GM19328 (cell line): ENCODE measurements around the gene NUTM2A.
"Not testable (repeated sequence)": the region's sequence is repeated elsewhere in the genome, so short reads cannot be mapped to it uniquely, and the experiment has no call there.

Experiments used
- ATAC-seq: cut with Tn5 transposase; IDR thresholded peaks from one replicate; pipeline ENCODE4 v1.9.1; 2021; ENCODE audit warnings: mild to moderate bottlenecking, moderate library complexity; ENCODE audit not compliant: unreplicated experiment

Gene NUTM2A, protein sequence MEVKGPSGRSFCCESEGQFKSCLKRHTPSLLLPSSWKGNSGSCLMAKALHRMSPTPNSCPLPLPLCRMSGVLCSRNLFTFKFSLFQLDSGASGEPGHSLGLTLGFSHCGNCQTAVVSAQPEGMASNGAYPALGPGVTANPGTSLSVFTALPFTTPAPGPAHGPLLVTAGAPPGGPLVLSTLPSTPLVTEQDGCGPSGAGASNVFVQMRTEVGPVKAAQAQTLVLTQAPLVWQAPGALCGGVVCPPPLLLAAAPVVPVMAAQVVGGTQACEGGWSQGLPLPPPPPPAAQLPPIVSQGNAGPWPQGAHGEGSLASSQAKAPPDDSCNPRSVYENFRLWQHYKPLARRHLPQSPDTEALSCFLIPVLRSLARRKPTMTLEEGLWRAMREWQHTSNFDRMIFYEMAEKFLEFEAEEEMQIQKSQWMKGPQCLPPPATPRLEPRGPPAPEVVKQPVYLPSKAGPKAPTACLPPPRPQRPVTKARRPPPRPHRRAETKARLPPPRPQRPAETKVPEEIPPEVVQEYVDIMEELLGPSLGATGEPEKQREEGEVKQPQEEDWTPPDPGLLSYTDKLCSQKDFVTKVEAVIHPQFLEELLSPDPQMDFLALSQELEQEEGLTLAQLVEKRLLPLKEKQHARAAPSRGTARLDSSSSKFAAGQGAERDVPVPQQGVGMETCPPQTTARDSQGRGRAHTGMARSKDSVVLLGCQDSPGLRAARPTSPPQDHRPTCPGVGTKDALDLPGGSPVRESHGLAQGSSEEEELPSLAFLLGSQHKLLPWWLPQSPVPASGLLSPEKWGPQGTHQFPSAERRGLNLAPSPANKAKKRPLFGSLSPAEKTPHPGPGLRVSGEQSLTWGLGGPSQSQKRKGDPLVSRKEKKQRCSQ

DNA sequence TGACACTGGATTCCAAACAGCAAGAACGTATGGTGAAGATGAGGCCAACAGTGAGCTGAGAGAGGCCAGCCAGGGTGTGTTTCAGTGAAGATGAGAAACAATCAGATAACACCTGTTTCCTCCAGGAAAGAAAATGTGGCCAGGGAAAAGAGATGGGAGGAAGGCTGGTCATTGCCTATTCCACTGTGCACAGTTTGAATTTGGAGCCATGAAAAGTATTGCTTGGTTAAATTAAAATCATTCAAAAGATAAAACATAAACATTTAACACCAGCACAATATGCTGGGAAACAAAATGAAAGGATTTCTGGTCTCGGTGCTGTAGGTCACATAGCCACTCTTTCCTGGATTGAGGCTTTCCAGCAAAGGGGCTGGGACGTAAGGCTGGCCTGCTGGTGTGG, at the start of gene NUTM2A:
Gene NUTM2A, plus strand, starts transcription at position 301 of the 400 bp plus-strand sequence. CDS start 383 bp downstream, outside the sequence.
- not testable (repeated sequence) for ATAC-seq

DNA sequence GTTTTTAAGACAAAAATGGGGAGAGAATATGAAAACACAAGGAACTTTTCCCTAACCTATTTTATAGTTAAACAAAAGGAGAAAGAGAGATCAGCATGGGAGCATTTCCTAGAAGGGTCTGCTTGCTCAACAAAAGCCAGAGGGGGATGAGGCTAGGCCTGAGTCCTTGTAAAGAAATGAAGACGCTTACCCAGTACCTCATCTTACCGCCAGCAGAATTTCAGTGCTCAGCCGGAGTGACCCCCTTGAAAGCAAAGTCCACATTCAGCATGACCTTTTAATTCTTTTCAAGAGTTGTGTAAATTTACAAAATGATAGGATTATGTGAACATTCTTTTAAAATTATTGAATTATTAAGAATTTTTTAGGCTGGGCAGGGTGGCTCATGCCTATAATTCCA, 47.7 kb upstream of the NUTM2A start:
- ATAC-seq = not testable (repeated sequence)

- not testable (repeated sequence) for ATAC-seq
Observed at GRCh38 chr10:87184421-87184820, 40.8 kb upstream of the NUTM2A start.

GRCh38 chr10:87186016-87186415, 39.2 kb upstream of the NUTM2A start:
- ATAC-seq = not testable (repeated sequence)

- not testable (repeated sequence) for ATAC-seq
Observed at GRCh38 chr10:87187573-87187972, 37.7 kb upstream of the NUTM2A start.

DNA sequence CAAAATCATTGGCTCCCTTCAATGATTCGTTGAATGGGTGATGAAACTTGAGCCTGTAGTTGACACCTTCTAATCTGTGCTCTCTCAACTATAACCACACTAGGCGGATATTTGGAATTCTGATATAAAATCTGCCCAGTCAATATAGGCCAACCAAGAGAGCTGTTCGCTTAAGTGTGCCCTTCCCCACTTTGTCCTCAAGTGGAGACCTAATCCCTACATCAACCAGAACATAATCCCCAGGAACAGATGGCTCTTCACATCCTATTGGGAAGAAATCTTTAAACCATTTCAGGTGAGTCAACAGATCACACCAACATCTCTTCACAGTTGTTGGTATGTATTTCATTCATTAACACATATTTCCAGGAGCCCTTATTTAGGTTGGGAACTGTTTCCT, 33.4 kb upstream of the NUTM2A start:
- ATAC-seq = not testable (repeated sequence)

- ATAC-seq = peak; percentile 61
Observed at GRCh38 chr10:87200924-87201323, 24.3 kb upstream of the NUTM2A start.

GRCh38 chr10:87204801-87205200, 20.4 kb upstream of the NUTM2A start:
- not testable (repeated sequence) for ATAC-seq

DNA sequence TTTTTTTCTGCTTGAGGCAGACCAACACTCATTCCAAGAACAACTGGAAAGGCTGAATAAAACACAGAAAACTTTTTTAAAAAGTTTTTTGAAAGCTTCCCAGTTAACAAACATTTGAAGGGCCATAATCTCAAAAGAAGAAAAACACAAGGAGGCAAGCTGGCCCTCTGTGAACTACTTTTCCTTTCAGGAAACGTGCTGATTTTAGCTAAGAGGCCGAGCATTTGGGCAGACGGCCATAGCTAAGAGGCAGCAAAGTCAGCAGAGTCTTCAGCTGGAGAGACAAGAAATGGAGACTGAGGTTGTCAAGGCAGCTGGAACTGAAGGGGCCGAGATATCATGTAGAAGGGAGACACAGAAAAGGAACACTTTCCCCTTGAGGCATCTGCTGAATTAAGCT, 18.3 kb upstream of the NUTM2A start:
- not testable (repeated sequence) for ATAC-seq

- ATAC-seq = not testable (repeated sequence)
Observed at GRCh38 chr10:87210309-87210708, 14.9 kb upstream of the NUTM2A start.

GRCh38 chr10:87211848-87212247, 13.4 kb upstream of the NUTM2A start:
- not testable (repeated sequence) for ATAC-seq

- not testable (repeated sequence) for ATAC-seq
Observed at GRCh38 chr10:87213150-87213765, 12.0 kb upstream of the NUTM2A start.

DNA sequence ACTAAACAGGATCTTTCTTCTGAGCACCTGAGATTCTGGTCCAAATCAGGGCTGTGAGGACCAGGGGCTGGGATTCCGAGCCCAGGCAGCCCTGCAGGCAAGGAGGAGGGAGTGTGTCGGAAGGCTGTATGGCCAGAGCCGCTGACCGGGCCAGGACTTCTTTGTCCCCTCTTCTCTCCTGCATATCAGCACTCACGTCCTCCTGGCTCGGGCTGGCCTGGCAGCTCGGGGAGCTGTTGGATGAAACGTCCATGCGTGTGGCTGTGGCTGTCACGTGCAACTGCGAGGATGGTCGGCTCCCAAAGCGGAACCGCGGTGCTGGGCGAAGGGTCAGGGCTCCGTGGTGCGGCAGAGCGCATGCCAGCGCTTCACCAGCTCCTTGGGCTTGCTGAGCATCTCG, 11.4 kb upstream of the NUTM2A start:
- ATAC-seq = not testable (repeated sequence)

GRCh38 chr10:87216120-87216519, 9.1 kb upstream of the NUTM2A start:
- not testable (repeated sequence) for ATAC-seq

DNA sequence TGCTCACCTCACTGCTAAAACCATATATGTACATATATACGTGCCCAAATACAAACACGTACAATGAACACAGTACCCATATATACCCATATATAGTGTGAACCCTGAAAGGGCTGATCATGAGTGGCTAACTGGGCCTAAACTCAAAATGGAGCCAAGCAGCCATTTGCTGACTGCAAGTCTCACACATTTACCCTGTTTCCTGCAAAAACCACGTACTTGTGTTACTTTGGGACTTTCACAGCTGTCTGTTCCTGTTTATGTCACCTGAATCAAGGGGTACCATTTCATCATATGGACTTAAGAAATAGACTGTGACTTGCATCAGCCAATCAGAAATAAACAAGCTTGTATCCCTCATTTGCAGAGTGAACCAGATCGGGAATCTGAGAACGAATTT, 5.9 kb upstream of the NUTM2A start:
- not testable (repeated sequence) for ATAC-seq

GRCh38 chr10:87222789-87223188, 2.5 kb upstream of the NUTM2A start:
- ATAC-seq = not testable (repeated sequence)

DNA sequence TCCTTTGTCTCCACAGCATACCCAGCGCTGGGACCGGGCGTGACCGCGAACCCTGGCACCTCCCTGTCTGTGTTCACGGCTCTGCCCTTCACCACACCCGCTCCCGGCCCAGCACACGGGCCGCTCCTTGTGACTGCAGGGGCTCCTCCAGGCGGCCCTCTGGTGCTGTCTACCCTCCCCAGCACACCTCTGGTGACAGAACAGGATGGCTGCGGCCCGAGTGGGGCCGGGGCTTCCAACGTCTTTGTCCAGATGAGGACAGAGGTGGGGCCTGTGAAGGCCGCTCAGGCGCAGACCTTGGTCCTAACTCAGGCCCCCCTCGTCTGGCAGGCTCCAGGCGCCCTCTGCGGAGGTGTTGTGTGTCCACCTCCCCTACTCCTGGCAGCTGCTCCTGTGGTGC, 3.0 kb downstream of the NUTM2A start:
- ATAC-seq = not testable (repeated sequence)

- ATAC-seq = not testable (repeated sequence)
Observed at GRCh38 chr10:87229211-87229610, 4.0 kb downstream of the NUTM2A start.

DNA sequence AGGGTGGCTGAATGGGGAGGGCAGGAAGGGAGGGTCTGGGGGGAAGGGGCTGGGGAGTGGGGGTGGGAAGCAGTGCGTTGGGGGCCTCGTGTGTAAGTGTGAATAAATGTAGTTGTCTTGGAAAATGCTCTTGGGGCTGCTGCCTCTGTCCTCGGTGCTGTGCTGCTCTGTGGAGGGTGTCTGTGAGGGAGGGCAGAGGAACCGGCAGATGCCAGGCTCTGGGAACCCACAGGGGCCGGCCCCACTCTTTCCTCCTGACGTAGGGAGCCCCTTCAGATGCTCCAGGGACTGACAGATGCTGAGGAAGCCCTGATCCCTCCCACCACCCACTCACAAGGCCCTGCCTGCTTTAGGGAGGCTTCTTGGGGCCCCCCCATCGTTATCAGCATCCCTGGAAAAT, 9.6 kb downstream of the NUTM2A start:
- ATAC-seq = not testable (repeated sequence)

GRCh38 chr10:87237244-87237643, 12.0 kb downstream of the NUTM2A start:
- not testable (repeated sequence) for ATAC-seq

DNA sequence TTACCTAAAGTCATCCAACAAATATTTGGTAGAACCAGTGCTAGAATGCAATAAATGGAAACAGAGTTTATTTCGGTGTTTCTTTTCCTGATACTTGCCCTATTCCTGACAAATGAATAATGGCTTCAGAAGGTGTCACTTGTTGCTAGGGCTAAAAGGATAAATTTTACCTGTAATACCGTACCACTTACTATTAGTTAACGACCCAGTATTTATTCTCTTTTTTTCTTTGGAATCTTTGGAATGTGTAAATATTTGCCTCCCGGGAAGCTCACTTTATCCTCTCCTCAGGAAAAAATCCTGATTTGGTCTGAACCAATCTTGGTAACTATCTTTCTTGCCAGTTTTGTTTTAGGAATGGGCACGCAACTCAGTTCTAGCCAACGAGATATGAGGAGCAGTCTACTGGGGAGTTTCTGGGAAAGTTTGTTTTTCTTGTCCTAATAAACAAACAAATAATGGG, 14.1 kb downstream of the NUTM2A start:
- ATAC-seq = not testable (repeated sequence)
